ENCODE measurements around the gene ADD3.

ADD3 gene

DNA sequence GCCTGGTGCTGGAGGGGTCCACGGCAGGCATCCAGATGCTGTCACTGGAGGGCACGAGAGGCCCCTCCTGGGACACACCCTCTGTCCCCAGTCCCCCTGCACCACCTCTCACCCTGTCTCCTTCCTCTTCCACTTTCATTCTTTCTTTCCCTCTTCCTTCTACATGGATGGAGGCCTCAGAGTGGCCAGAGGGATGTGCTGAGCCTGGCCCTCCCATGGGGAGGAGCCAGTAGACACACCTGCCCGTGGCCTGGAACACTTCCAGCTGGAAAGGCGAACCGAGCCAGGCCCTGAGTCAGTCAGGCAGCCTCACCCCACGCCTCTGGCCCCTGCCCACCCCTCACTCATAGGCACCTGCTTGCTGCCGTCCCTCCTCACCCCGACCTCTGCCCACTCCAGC, 143.7 kb downstream of the ADD3 start:
- no peak for DNase-seq (ENCODE audit: low read depth)

DNA sequence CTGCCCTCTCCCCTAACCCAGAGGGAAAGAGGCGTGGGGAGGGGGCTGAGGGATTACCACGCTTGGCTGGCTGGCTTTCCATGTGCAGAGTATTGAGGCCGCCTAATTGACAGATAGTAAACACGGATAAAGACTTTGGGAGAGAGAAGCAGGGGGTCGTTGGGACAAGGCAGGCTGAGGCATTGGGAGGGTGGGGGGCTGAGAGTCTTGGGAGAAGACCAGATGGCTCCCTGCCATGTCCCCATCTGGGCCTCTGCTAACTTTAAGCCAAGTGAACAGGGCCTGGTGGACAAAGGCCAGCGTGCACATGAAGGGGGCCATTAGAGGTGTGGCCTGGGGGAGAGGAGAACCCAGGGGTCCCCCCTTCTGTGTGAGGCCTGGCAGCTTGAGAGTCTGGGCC, 144.2 kb downstream of the ADD3 start:
- no peak for DNase-seq (ENCODE audit: low read depth)

DNA sequence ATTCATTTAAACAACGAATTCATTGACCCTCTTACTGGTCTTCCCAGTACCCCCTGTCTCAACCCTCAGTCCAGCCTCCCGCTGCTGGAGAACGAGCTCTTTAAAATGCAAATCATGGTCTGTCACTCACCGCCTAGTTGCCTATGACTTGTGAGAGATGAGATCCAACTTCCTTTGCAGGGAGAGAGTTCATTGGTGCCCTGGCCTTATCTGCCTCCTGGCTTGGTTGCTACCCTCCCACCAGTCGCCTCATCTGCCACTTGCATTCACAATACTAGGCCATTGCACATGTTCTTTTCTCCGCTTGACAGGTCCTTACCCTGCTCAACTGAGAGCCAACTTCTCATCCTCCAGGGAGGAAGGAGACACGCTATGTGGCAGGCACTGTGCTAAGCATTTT, 145.6 kb downstream of the ADD3 start:
- DNase-seq (ENCODE audit: low read depth), result no peak

GRCh38 chr10:110156046-110156445, 148.3 kb downstream of the ADD3 start:
- DNase-seq (ENCODE audit: low read depth), result no peak

DNA sequence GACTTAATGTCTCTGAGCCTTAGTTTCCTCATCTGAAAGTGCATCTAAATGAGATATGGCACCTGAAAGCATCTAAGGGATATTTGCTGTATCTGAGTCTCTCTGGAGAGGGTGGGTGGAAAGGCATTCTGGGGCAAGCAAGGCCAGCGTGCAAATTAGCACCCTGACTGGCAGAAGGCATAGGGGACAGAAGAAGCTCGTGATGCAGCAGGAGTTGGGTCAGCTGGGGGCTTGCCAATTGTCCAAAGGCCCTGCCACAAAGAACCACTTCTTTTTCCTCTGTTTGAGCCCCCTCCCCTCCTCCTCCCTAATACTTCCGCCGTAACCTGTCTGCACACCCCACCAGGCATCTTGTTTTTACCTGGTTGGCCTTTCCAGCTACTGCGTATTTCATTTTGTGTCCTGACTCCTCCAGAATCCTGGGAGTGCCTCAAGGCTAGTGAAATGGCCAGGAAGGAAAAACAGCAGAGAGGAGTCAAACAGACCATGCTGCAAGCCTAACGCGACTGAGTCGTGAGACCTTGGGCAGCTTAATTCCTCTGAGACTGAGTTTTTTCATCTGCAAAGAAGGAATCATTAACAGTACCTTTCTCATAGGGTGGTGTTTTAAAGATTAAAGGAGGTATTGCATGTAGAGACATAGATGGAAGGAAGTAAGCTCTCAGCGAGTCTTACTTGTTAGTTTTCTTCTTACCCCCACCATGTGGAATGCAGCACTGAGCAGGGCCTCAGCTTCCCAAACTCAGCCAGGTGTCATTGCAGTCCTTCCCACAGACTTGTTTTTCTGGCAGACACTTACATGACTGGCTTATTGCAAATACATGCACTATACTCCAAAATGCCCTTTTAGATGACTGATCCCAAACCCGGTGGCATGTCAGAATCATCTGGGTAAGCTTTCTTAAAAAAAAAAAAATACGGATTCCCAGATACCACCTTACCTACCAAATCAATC, 150.5 kb downstream of the ADD3 start:
- DNase-seq (ENCODE audit: low read depth), result no peak

GRCh38 chr10:110160081-110160480, 152.3 kb downstream of the ADD3 start:
- no peak for DNase-seq (ENCODE audit: low read depth)

DNA sequence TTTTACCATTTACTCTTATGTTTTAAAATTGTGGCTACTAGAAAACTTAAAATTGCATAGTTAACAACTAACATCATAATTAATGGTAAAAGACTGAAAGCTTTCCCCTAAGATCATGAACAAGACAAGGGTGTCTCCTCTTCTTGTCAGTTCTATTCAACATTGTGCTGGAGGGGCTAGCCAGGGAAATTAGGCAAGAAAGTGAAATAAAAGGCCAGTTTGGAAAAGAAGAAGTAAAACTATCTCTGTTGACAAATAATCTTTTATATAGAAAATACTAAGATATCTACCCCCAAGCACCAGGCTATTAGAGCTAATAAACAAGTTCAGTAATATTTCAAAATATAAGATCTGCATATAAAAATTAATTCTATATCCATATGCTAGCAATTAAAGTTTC, 152.7 kb downstream of the ADD3 start:
- no peak for DNase-seq (ENCODE audit: low read depth)

DNA sequence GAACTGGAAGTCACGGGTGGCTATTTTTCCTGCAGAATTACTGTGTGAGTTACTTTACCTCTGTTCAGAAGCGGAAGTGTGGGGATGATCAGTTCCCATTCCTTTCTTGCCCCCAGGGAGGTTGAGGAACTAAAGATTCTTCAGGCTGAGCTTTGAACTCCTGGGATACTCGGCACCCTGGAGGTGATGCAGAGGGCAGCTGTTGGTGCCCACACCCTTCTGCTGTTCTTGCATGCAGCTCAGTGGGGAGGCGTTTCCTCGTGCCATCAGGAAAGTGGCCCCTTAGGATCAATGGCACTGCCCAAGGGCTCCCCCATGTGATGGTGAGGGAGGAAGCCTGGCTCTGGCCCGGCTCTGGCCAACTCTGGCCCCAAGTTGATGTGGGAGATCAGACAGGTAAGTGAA, 155.0 kb downstream of the ADD3 start:
- DNase-seq (ENCODE audit: low read depth), result no peak

DNA sequence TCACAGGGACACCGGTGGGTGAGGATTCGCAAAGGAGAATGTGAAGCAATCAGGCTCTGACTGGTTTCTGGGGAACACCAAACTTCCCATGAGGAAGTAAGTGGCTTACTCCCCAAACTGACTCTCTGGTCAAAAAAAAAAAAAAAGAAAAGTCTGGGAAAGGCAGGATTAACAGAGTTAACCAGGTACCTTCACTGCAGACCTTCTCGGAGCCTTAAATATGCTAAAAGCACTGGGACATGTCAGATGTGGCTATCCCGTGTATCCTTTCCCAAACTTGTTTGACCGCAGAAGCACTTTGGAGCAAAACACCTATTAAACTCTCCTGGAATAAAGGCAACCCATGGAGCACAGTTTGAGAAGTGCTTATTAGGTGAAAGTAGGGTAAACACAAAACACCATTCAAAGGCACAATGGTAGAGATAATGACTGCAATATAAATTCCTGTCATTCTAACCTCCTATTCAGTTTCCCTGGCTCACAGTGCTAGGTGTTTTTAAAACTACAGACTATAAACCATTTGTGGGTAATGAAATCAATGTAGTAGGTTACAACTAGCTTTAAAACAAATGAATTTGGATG, 155.5 kb downstream of the ADD3 start:
- no peak for DNase-seq (ENCODE audit: low read depth)

DNA sequence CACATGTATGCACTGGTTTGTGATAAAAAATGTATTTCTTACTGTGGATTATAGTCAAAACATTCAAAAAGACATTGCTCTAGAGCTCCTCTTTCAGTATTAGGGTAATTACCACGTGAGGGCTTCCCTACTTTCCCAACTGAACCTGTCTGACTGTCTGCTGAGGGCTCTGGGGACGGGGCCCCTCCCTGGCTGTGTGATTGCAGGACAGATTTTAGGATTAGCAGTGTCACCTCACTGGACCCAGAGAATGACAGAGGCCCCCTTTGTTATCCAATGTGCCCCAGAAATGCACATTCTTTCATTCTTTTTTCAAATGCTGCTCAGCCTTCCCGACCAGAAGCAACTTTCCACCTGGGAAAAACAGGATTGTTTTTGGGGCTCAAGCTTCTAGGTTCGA, 156.1 kb downstream of the ADD3 start:
- no peak for DNase-seq (ENCODE audit: low read depth)

GRCh38 chr10:110165239-110165638, 157.5 kb downstream of the ADD3 start:
- DNase-seq (ENCODE audit: low read depth), result no peak

DNA sequence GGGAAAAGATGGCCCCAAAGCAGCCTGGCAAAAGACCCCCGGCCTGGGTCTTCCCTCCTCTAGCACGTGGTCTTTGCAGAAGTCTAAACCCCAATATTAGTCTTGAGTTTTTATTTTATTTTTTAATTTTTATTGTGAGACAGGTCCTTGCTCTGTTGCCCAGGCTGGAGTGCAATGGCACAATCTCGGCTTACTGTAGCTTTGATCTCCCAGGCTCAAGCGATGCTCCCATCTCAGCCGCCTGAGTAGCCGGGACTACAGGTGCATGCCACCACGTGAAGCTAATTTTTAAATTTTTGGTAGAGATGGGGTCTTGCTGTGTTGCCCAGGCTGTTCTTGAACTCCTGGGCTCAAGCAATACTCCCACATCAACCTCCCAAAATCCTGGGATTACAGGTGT, 159.4 kb downstream of the ADD3 start:
- no peak for DNase-seq (ENCODE audit: low read depth)

GRCh38 chr10:110168601-110169481, 161.1 kb downstream of the ADD3 start:
- no peak for DNase-seq (ENCODE audit: low read depth)

DNA sequence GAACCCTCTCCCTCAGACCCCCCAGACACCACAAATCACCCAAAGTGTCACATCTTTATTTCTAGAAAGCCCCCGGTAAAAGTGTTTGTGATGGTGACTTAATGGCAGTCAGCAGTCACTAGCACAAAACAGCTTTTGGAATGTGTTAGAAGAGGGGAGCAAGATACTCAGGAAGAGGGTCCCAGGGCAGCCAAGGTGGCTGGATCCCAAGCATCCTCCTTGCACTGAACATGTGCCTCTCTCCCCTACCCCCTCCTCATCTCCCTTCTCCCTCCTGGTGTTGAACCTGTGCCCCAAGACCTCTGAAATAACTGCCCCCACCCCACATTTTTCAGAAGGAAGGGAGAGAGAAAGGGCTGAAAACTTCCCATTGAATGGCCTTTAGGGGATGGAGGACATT, 161.8 kb downstream of the ADD3 start:
- no peak for DNase-seq (ENCODE audit: low read depth)

DNA sequence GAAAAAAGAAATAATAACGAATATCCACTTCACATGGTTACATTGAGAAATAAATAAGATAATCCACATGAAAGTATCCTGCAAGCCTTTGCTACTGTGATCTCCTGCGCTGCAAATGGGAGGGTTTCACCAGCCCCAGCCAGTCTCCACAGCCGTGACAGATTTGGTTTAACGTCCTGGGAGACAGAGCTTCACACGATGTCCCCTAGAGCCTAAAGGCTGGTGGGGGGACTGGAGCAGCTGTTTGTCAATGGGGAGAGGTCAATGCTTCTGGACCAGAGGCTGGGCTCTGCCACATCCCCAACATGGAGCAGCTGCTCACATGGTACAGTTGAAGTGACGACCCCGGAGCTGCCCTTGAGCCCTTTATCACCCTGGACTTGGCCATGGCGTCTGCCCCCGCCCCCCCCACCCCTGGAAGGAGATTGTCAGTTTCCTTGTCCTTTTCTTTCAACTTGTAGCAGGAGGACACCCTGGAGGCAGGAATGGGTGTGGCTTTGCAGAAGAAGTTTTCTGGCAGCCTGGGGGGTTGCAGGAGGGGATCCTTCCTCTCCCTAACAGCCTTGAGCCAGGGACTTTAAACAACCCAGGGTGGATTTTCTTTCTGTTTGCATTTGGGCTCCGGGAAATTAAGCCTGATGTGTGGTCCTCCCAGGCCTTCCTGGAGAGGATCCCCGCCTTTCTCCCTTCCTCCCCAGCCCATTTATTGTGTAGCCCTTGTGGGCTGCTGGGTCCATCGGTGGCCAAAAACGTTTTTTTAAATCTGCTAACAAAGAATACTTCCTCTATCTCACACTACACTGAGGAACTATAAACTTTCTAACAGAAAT, 162.6 kb downstream of the ADD3 start:
- no peak for DNase-seq (ENCODE audit: low read depth)

- DNase-seq (ENCODE audit: low read depth), result no peak
These were observed 163.2 kb downstream of the ADD3 start for GRCh38 chr10:110171032-110171431.

DNA sequence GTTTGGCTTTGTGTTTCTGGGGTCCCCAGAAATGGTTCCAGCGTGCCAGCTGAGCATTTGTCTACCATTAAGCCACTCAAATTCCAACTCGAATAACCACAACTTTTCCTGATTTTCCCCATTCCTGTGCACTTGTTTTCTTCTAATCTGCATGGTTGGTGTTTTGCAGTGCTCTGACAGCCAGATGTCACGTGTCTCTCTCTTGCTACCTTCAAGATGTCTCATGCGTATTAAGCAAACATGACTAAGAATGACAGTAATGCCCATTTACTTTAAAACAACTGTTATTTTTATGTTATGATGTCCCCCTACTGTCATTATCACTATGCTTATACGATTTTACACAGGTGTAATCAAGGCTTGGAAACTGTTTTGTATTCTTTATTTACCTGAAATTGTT, 164.4 kb downstream of the ADD3 start:
- DNase-seq (ENCODE audit: low read depth), result no peak

- DNase-seq (ENCODE audit: low read depth), result no peak
These were observed 166.4 kb downstream of the ADD3 start for GRCh38 chr10:110174201-110174600.

GRCh38 chr10:110174816-110175215, 167.0 kb downstream of the ADD3 start:
- DNase-seq (ENCODE audit: low read depth), result no peak

DNA sequence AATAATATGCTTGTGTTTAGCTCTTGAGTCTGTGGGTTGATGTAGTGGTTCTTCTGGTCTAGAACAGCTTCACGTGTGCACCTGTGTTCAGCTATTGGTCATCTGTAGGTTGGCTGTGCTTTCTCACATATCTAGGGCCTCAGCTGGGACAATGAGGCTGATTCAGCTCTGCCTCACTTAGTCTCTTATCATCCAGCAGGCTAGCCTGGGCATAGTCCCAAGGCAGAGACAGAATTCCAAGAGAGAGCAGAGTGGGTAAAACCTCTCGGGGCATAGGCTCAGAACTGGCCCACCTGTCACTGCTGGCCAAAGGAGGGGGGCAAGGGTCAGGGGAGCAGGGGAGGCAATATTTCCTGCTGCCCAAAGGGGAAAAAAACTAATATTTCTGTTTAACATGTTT, 167.6 kb downstream of the ADD3 start:
- DNase-seq (ENCODE audit: low read depth), result no peak

DNA sequence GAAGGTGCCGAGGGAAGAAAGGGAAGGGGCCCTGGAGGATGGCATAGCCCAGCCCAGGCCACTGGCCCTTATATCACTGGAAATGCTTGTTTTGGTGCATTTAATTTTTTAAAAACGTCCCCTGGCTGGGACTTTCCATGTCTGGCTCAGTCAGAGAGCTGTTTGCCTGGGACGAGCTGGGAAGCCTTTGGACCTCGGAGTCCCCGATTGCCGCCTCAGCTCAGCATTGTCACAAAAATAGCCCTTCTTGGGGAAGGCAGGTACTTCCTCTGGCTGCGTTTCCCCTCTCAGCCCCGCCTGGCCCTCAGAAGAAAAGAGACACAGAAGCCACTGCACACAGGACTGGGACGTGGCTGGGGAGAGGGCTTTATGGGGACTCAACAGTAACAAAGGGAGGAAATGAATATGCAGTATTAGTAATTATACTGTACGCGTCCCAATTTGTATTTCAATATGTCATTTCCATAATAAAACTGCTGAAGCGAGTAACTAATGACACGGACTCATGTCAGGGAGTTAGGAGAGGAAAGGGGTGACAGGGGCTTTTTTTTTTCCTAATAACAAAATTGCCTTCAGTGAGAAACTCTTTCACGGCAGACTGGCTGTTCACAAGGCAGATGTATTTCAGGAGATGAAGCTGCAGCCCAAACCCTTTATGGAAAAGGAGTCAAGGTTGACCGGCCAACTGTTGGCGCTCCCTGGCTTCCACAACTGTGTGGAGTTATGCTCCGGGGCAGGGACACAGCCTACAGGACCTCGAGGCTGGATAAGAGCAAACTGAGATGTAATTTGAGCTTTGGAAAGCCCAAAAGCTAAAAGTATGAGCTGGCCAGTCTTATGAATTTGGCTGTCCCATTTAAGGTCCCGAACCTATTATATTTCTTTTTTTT, 168.6 kb downstream of the ADD3 start:
- no peak for DNase-seq (ENCODE audit: low read depth)

Measured in EH (cell line).